ENCODE results near the gene VGLL4.
"Not testable (repeated sequence)": the region's sequence is repeated elsewhere in the genome, so short reads cannot be mapped to it uniquely, and the experiment has no call there.

VGLL4 gene

GRCh38 chr3:11583638-11584046 is 60.1 kb downstream of the VGLL4 start:
- DNase-seq (ENCODE audit: low read depth) = no peak

GRCh38 chr3:11583235-11583634 is 60.5 kb downstream of the VGLL4 start:
- DNase-seq (ENCODE audit: low read depth) = no peak

GRCh38 chr3:11582191-11582968 is 61.3 kb downstream of the VGLL4 start:
- DNase-seq (ENCODE audit: low read depth) = no peak

- DNase-seq (ENCODE audit: low read depth) = no peak
Observed at GRCh38 chr3:11581237-11582190, 62.2 kb downstream of the VGLL4 start.

GRCh38 chr3:11580645-11581044 is 63.1 kb downstream of the VGLL4 start:
- DNase-seq (ENCODE audit: low read depth) = no peak

GRCh38 chr3:11578169-11578568 is 65.5 kb downstream of the VGLL4 start:
- DNase-seq (ENCODE audit: low read depth) = no peak

- no peak for DNase-seq (ENCODE audit: low read depth)
Observed at GRCh38 chr3:11576453-11576852, 67.3 kb downstream of the VGLL4 start.

GRCh38 chr3:11575677-11576076 is 68.0 kb downstream of the VGLL4 start:
- DNase-seq (ENCODE audit: low read depth) = no peak

- no peak for DNase-seq (ENCODE audit: low read depth)
Observed at GRCh38 chr3:11574981-11575669, 68.6 kb downstream of the VGLL4 start.

GRCh38 chr3:11572660-11573059 is 71.1 kb downstream of the VGLL4 start:
- not testable (repeated sequence) for DNase-seq (ENCODE audit: low read depth)

GRCh38 chr3:11570789-11571495 is 72.8 kb downstream of the VGLL4 start:
- DNase-seq (ENCODE audit: low read depth) = no peak

- no peak for DNase-seq (ENCODE audit: low read depth)
Observed at GRCh38 chr3:11570251-11570650, 73.5 kb downstream of the VGLL4 start.

GRCh38 chr3:11569156-11569741 is 74.5 kb downstream of the VGLL4 start:
- no peak for DNase-seq (ENCODE audit: low read depth)

GRCh38 chr3:11568503-11569155 is 75.1 kb downstream of the VGLL4 start:
- no peak for DNase-seq (ENCODE audit: low read depth)

- DNase-seq (ENCODE audit: low read depth) = no peak
Observed at GRCh38 chr3:11567516-11568467, 75.9 kb downstream of the VGLL4 start.

- no peak for DNase-seq (ENCODE audit: low read depth)
Observed at GRCh38 chr3:11566916-11567315, 76.8 kb downstream of the VGLL4 start.

- DNase-seq (ENCODE audit: low read depth) = no peak
Observed at GRCh38 chr3:11566478-11566877, 77.2 kb downstream of the VGLL4 start.

GRCh38 chr3:11565932-11566331 is 77.8 kb downstream of the VGLL4 start:
- no peak for DNase-seq (ENCODE audit: low read depth)

- no peak for DNase-seq (ENCODE audit: low read depth)
Observed at GRCh38 chr3:11565492-11565891, 78.2 kb downstream of the VGLL4 start.

GRCh38 chr3:11565072-11565471 is 78.6 kb downstream of the VGLL4 start:
- DNase-seq (ENCODE audit: low read depth) = no peak
